Mucosa of rectum (tissue), 2 donors: ENCODE measurements around the gene P2RX5.
"Not testable (repeated sequence)": the region's sequence is repeated elsewhere in the genome, so short reads cannot be mapped to it uniquely, and the experiment has no call there.

Source experiments
- H3K27ac ChIP-seq, 2 donors: one replicate each; pipeline ENCODE4 v1.7.0; 2013; ENCODE audit warnings: inconsistent platforms in 2 of 2, low read depth in 2 of 2, low read length in 2 of 2
- H3K27me3 ChIP-seq, 2 donors: one replicate each; pipeline ENCODE4 v1.7.0; 2013; ENCODE audit warnings: low read length in 2 of 2; ENCODE audit not compliant: control insufficient read depth in 2 of 2, insufficient read depth in 2 of 2
- H3K36me3 ChIP-seq, 2 donors: one replicate each; pipeline ENCODE4 v1.7.0; 2013; ENCODE audit warnings: low read length in 2 of 2; ENCODE audit not compliant: control insufficient read depth in 2 of 2, insufficient read depth in 2 of 2
- H3K4me1 ChIP-seq, 2 donors: one replicate each; pipeline ENCODE4 v1.7.0; 2013; ENCODE audit warnings: low read length in 2 of 2, mild to moderate bottlenecking in 1 of 2; ENCODE audit not compliant: control insufficient read depth in 2 of 2, insufficient read depth in 2 of 2
- H3K4me3 ChIP-seq, 2 donors: one replicate each; pipeline ENCODE4 v1.7.0; 2013; ENCODE audit warnings: low read length in 2 of 2
- H3K9ac ChIP-seq, 2 donors: one replicate each; pipeline ENCODE4 v1.7.0; 2013; ENCODE audit warnings: low read length in 2 of 2, low read depth in 1 of 2, mild to moderate bottlenecking in 1 of 2
- H3K9me3 ChIP-seq, 2 donors: one replicate each; pipeline ENCODE4 v1.7.0; 2013; ENCODE audit warnings: low read length in 2 of 2; ENCODE audit not compliant: control insufficient read depth in 2 of 2
- donor health status: healthy.
- donor health status: Normal muscosa, but diverticular disease.

Gene P2RX5, protein sequence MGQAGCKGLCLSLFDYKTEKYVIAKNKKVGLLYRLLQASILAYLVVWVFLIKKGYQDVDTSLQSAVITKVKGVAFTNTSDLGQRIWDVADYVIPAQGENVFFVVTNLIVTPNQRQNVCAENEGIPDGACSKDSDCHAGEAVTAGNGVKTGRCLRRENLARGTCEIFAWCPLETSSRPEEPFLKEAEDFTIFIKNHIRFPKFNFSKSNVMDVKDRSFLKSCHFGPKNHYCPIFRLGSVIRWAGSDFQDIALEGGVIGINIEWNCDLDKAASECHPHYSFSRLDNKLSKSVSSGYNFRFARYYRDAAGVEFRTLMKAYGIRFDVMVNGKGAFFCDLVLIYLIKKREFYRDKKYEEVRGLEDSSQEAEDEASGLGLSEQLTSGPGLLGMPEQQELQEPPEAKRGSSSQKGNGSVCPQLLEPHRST

DNA sequence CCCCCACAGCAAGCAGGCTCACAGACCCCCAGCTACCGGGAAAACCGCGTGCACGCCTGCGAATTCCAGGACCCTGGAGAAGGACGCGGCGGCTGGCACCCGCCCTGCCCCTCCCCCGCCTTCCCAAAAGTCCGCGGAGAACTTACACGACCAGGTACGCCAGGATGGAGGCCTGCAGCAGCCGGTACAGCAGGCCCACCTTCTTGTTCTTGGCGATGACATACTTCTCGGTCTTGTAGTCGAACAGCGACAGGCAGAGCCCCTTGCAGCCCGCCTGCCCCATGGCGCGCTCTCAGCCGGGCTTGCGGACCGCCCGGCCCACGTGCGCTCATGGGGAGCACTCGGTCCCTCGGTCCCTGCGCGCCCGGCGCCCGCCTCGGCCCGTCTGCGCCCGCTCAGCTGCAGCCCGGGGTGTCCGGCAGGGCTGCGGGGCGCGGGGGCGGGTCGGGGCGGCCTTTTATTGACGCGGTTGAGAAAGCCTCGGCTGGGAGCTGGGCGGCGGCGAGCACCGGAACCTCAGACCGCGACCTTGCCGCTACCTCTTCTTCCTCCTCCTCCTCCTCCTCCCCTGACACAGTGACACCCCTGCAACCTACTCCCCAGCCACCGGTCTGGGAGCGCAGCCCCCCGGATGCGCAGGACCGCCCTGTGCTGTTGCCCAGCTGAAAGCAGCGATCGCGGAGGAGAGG, at the start of gene P2RX5:
P2RX5 (minus strand) TSS at position 433 of the 689 bp plus-strand sequence; CDS start at position 283, 150 bp downstream.
- Histone ChIP-seq H3K27me3 (peaks cover 9 to 18% of the 10 kb centered on the region in 2 donors), H3K4me1 (peaks cover 0 to 2% of the 10 kb centered on the region in 2 donors), H3K9ac (peak within 1 kb of the TSS; percentile 5 to 14)

DNA sequence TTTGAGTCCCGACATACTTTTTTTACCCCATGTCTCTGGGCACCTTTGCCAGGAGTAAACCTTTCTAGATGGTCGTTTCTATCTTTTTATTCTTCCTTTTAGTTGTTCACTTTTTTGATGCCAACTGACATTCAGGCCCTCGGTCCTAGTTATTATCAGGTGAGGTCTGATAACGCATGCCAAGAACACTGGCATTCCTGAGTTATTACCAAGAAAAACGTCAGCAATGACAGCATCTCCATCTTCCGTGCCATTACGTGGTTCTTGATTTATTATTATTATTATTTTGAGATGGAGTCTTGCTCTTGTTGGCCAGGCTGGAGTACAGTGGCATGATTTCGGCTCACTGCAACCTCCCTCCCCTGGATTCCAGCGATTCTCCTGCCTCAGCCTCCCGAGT, 49.1 kb upstream of the P2RX5 start:
- Histone ChIP-seq H3K4me3 (no peak overlapping the region), H3K9me3 (no peaks in the 10 kb centered on the region), H3K4me1 (no peaks in the 10 kb centered on the region), H3K36me3 (no peaks in the 10 kb centered on the region), H3K9ac (no peak overlapping the region), H3K27me3 (no peaks in the 10 kb centered on the region), H3K27ac (no peak overlapping the region)

More for the DNA sequence above, at the start of gene P2RX5:
- Histone ChIP-seq H3K9me3 (no peaks in the 10 kb centered on the region), H3K36me3 (no peaks in the 10 kb centered on the region), H3K27ac (peak within 1 kb of the TSS in 1 of 2 donors; percentile 32), H3K4me3 (peak within 1 kb of the TSS; percentile 51 to 72)

DNA sequence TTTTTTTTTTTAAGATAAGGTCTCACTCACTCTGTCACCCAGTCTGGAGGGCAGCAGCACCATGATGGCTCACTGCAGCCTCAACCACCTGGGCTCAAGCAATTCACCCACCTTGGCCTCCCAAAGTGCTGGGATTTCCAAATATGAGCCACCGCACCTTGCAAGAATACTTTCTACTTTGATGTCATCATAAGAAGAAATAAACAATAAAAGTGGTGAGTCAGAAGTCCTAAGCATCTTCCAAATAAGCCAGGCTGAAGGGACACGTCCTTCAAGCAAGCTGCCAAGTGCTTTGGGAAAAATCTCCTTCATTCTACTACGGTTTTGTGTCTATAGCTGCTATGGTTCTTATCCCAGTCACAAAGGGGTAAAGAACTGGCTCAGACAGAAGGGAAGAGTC, 48.1 kb upstream of the P2RX5 start:
- H3K27me3 ChIP-seq = no peaks in the 10 kb centered on the region
- H3K36me3 ChIP-seq = no peaks in the 10 kb centered on the region
- H3K9me3 ChIP-seq = no peaks in the 10 kb centered on the region
- H3K9ac ChIP-seq = no peak overlapping the region
- no peak overlapping the region for H3K27ac ChIP-seq
- no peak overlapping the region for H3K4me3 ChIP-seq
- no peaks in the 10 kb centered on the region for H3K4me1 ChIP-seq

DNA sequence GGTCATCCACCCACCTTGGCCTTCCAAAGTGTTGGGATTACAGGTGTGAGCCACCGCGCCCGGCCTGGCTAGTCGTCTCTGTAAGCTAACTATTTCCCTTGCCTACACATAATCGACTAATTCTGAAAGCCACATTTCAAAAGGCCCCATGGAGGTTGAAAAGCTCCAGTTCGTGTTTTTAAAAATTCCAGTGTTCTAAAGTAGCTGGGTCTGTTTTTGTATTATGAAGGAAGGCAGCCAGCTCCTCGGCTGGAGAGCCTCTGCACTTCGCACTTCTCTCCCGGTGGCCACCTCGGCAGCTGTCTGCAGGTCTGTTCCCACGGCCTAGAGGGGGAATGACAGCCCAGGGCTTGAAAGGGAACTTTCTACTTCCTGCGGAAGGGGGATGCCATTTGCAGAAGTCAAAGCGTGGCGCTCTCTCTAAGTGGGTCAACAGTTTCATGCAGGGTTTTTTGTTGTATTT, 44.7 kb upstream of the P2RX5 start:
- no peaks in the 10 kb centered on the region for H3K9me3 ChIP-seq
- H3K4me1 ChIP-seq = peaks cover 6 to 9% of the 10 kb centered on the region in 2 donors
- H3K36me3 ChIP-seq = no peaks in the 10 kb centered on the region
- H3K4me3 ChIP-seq = no peak overlapping the region
- H3K27ac ChIP-seq = no peak overlapping the region
- H3K27me3 ChIP-seq = no peaks in the 10 kb centered on the region
- no peak overlapping the region for H3K9ac ChIP-seq

DNA sequence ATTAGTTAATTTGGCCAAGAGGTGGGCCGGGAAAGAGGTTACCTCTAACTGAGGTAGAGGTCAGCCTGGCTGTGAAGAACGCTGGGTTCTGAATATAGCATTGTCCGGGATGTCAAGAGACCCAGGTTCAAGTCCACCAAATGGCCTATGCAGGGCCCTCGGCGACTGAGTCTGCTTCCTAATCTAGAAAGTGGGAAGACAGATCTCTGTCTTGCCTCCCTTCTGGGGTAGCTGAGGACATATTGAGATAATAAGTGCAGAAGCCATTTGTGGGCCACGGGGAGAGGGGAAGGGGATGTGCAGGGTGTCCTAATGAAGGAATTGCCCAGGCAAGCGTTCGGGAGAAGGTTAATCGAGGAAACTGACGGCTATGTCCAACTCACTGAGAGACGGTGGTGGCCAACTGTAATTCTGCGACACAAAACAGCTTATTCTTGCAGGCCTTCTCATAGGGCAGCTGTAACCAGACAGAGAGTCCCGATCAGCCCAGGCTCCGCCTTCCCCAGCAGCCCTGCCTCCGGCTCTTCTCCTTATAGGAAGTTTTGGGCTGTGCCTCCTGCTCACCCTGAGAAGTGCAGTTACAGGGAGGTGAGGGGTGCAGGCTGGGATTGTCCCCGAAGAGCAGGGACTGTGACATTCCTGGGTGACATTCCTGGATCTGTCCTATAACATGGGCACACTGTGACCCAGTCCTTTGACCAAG, 43.6 kb upstream of the P2RX5 start:
- H3K9ac ChIP-seq = no peak overlapping the region
- no peaks in the 10 kb centered on the region for H3K9me3 ChIP-seq
- peaks cover 6 to 9% of the 10 kb centered on the region in 2 donors for H3K4me1 ChIP-seq
- H3K27me3 ChIP-seq = no peaks in the 10 kb centered on the region
- no peak overlapping the region for H3K27ac ChIP-seq
- H3K36me3 ChIP-seq = no peaks in the 10 kb centered on the region
- no peak overlapping the region for H3K4me3 ChIP-seq

- H3K9me3 ChIP-seq = no peaks in the 10 kb centered on the region
- H3K4me3 ChIP-seq = peak overlapping the region in 1 of 2 donors; percentile 5
- H3K9ac ChIP-seq = no peak overlapping the region
- H3K36me3 ChIP-seq = no peaks in the 10 kb centered on the region
- peaks cover 6 to 9% of the 10 kb centered on the region in 2 donors for H3K4me1 ChIP-seq
- no peaks in the 10 kb centered on the region for H3K27me3 ChIP-seq
- peak overlapping the region; percentile 39 to 56 for H3K27ac ChIP-seq
These were observed 42.8 kb upstream of the P2RX5 start for GRCh38 chr17:3738562-3739295.

DNA sequence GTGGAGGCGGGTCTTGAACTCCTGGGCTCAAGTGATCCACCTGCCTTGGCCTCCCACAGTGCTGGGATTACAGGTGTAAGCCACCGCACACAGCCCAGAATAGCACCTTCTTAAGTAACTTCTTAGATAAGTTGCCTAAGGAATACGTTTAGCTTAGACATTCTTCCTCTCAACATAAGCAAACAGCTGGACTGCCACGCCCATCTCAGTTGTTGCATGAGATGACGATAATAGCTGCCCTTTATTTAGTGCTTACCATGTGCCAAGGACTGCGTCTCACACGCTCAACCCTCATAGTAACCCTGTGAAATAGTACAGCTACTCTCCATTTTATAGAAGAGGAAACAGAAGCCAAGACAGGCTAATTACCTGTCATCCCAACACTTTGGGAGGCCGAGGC, 39.6 kb upstream of the P2RX5 start:
- Histone ChIP-seq H3K4me1 (peaks cover 6 to 11% of the 10 kb centered on the region in 2 donors), H3K4me3 (no peak overlapping the region), H3K9ac (no peak overlapping the region), H3K27ac (no peak overlapping the region), H3K36me3 (no peaks in the 10 kb centered on the region), H3K9me3 (no peaks in the 10 kb centered on the region), H3K27me3 (no peaks in the 10 kb centered on the region)

DNA sequence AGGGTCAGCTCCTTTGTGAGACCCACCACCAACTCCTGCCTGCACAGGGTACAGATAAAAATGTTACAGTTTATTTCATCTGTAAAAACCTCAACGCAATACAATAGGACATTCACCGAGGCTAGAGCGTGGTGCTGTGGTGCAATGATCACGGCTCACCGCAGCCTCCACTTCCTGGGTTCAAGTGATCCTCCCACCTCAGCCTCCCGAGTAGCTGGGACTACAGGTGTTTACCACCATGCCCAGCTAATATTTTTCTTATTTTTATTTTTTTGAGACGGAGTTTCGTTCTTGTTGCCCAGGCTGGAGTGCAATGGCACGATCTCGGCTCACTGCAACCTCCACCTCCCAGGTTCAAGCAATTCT, 38.9 kb upstream of the P2RX5 start:
- H3K4me3 ChIP-seq, H3K36me3 ChIP-seq, H3K27me3 ChIP-seq, H3K9me3 ChIP-seq, H3K27ac ChIP-seq, H3K9ac ChIP-seq: not testable (repeated sequence)
- peaks cover 6 to 11% of the 10 kb centered on the region in 2 donors for H3K4me1 ChIP-seq

GRCh38 chr17:3732210-3732621, 36.3 kb upstream of the P2RX5 start:
- Histone ChIP-seq H3K27ac (peak overlapping the region in 1 of 2 donors; percentile 9), H3K27me3 (no peaks in the 10 kb centered on the region), H3K36me3 (no peaks in the 10 kb centered on the region), H3K9ac (no peak overlapping the region), H3K4me1 (peaks cover 0 to 2% of the 10 kb centered on the region in 2 donors), H3K9me3 (no peaks in the 10 kb centered on the region), H3K4me3 (no peak overlapping the region)
